HCT116 (cell line): ENCODE measurements around the gene CAPN9. TPM values are rescaled to one million over a fixed set of nuclear protein-coding genes. Genes with fewer than 3 reads are reported as not detected.

Experiments used
- ATAC-seq: fragments of 200-7000 bp; cut with Tn5 transposase; 2 replicates; pipeline ENCODE4 v1.9.1; 2020; ENCODE audit warnings: mild to moderate bottlenecking, moderate library complexity
- BruUV-seq: library from RNA; stranded (reverse); fragments of 400-500 nt; replicated peaks from 2 replicates; lab custom pipeline; 2021; lab: Mats Ljungman, UMichigan
- CTCF ChIA-PET: fragments of 300-600 bp; sonication (Branson Sonifier 250); formaldehyde crosslinking; loops from one replicate; lab custom pipeline; 2021; ENCODE audit warnings: antibody characterized with exemption; lab: Charles Lee
- POLR2A ChIA-PET: fragments of 300-600, 350-600 bp; sonication (Branson Sonifier 250); formaldehyde crosslinking; loops from one replicate; lab custom pipeline; 2021; ENCODE audit warnings: antibody characterized with exemption; lab: Charles Lee
- RAD21 ChIA-PET, 2 experiments: fragments of 300-600 bp; sonication (Branson Sonifier 250); formaldehyde crosslinking; loops; one replicate each; lab custom pipeline; 2023; ENCODE audit warnings: low total read pairs in 2 of 2; ENCODE audit not compliant: uncharacterized antibody in 2 of 2, unreplicated experiment in 2 of 2, low non-redundant PET in 1 of 2; lab: Charles Lee
- DNase-seq: peaks from one replicate; pipeline ENCODE4 v3.0.0-alpha.2; 2010; ENCODE audit warnings: low read depth, low spot score
- H2AFZ ChIP-seq: fragments of 200-600 bp; shearing (Covaris generic), sonication (generic); 2 replicates; pipeline ENCODE4 v1.6.1; 2017; ENCODE audit warnings: low read depth, mixed run types, mixed read lengths, antibody characterized with exemption, low read length; ENCODE audit not compliant: poor library complexity, severe bottlenecking
- H3K27ac ChIP-seq: 2 replicates; pipeline ENCODE4 v1.5.1; 2012; ENCODE audit warnings: low read depth, low read length
- H3K27me3 ChIP-seq: fragments of 200-600 bp; sonication (generic); 2 replicates; pipeline ENCODE4 v1.6.1; 2016; ENCODE audit warnings: mixed run types, low read length, mixed read lengths; ENCODE audit not compliant: insufficient read depth
- H3K36me3 ChIP-seq, 2 experiments: fragments of 200-500 bp in 1 of 2; fragments of 200-600 bp in 1 of 2; sonication (Bioruptor generic) in 1 of 2; sonication (generic) in 1 of 2; 2 replicates each; pipeline versions ENCODE4 v1.5.1 to v1.6.1; 2014 to 2016; ENCODE audit warnings: low read length in 2 of 2, inconsistent platforms in 1 of 2, mixed read lengths in 1 of 2, mixed run types in 1 of 2; ENCODE audit not compliant: insufficient read depth in 2 of 2, control insufficient read depth in 1 of 2
- H3K4me1 ChIP-seq, 2 experiments: fragments of 200-600 bp in 1 of 2; sonication (generic) in 1 of 2; 2 replicates each; pipeline versions ENCODE4 v1.5.1 to v1.6.1; 2012 to 2017; ENCODE audit warnings: low read length in 2 of 2, inconsistent platforms in 1 of 2, mild to moderate bottlenecking in 1 of 2, mixed read lengths in 1 of 2, mixed run types in 1 of 2, moderate library complexity in 1 of 2; ENCODE audit not compliant: insufficient read depth in 2 of 2, control insufficient read depth in 1 of 2
- H3K4me2 ChIP-seq: fragments of 200-600 bp; sonication (generic); 2 replicates; pipeline ENCODE4 v1.6.1; 2017; ENCODE audit warnings: mixed run types, low read length, mixed read lengths
- H3K4me3 ChIP-seq, 2 experiments: fragments of 200-600 bp in 1 of 2; sonication (generic) in 1 of 2; replicated peaks in 1 of 2; 2 replicates each; pipeline ENCODE4 v1.5.1; 2011 to 2016; ENCODE audit warnings: low read length in 2 of 2, control low read depth in 1 of 2, low read depth in 1 of 2, mild to moderate bottlenecking in 1 of 2, mixed read lengths in 1 of 2, mixed run types in 1 of 2
- H3K79me2 ChIP-seq: fragments of 200-600 bp; sonication (generic); 2 replicates; pipeline ENCODE4 v1.6.1; 2017; ENCODE audit warnings: mild to moderate bottlenecking, mixed run types, low read length, moderate library complexity, mixed read lengths; ENCODE audit not compliant: insufficient read depth
- H3K9ac ChIP-seq: fragments of 200-600 bp; sonication (generic); 2 replicates; pipeline ENCODE4 v1.6.1; 2016; ENCODE audit warnings: low read length, mixed read lengths
- H3K9me2 ChIP-seq: fragments of 200-600 bp; sonication (generic), shearing (Covaris generic); 2 replicates; pipeline ENCODE4 v1.6.1; 2017; ENCODE audit warnings: mixed run types, mild to moderate bottlenecking, moderate library complexity; ENCODE audit not compliant: insufficient read depth
- H3K9me3 ChIP-seq, 2 experiments: fragments of 200-500 bp in 1 of 2; fragments of 200-600 bp in 1 of 2; sonication (Bioruptor generic) in 1 of 2; sonication (generic) in 1 of 2; 2 replicates each; pipeline ENCODE4 v1.6.1; 2014 to 2017; ENCODE audit warnings: low read length in 2 of 2, mixed read lengths in 2 of 2, inconsistent platforms in 1 of 2, low read depth in 1 of 2, mild to moderate bottlenecking in 1 of 2, mixed run types in 1 of 2, moderate library complexity in 1 of 2; ENCODE audit not compliant: control insufficient read depth in 1 of 2, insufficient read depth in 1 of 2
- H4K20me1 ChIP-seq: fragments of 200-600 bp; sonication (generic), shearing (Covaris generic); 2 replicates; pipeline ENCODE4 v1.6.1; 2017; ENCODE audit warnings: mixed run types, mild to moderate bottlenecking, moderate library complexity; ENCODE audit not compliant: insufficient read depth
- CBX3 ChIP-seq: IDR thresholded peaks from 2 replicates; pipeline ENCODE4 v1.6.1; 2012; ENCODE audit warnings: low read depth
- EZH2 ChIP-seq: fragments of 200-600 bp; sonication (generic); IDR thresholded peaks from 2 replicates; pipeline ENCODE4 v1.6.1; 2017; ENCODE audit warnings: antibody characterized with exemption, mixed run types
- EZH2phosphoT487 ChIP-seq: fragments of 200-600 bp; IDR thresholded peaks from 2 replicates; pipeline ENCODE4 v1.6.1; 2018; ENCODE audit warnings: antibody characterized with exemption, borderline replicate concordance
- FOSL1 ChIP-seq: IDR thresholded peaks from 2 replicates; pipeline ENCODE4 v1.6.1; 2012; ENCODE audit warnings: low read depth
- POLR2AphosphoS5 ChIP-seq: IDR thresholded peaks from 2 replicates; pipeline ENCODE4 v1.6.1; 2011; ENCODE audit warnings: mild to moderate bottlenecking, low read depth, low read length, moderate library complexity
- SIN3A ChIP-seq: IDR thresholded peaks from 2 replicates; pipeline ENCODE4 v1.6.1; 2012; ENCODE audit warnings: low read depth
- SP1 ChIP-seq: IDR thresholded peaks from 2 replicates; pipeline ENCODE4 v1.6.1; 2012; ENCODE audit warnings: low read depth
- ZNF274 ChIP-seq: fragments of 200-500 bp; sonication (Bioruptor generic); IDR thresholded peaks from 2 replicates; pipeline ENCODE4 v1.6.1; 2014; ENCODE audit warnings: mild to moderate bottlenecking, low read depth, low read length, inconsistent platforms
- intact Hi-C: fragments of 100-400 bp; cut with micrococcal nuclease; formaldehyde crosslinking; loops from 2 replicates; pipeline ENCODE4 v1.10.0; 2022
- total RNA-seq: library from RNA; stranded (reverse); gene quantifications from one replicate; pipeline ENCODE4 v1.2.1, GENCODE V29; 2021; ENCODE audit not compliant: unreplicated experiment
- TF ChIP-seq, protein P1 (sequence below): IDR thresholded peaks from 2 replicates; pipeline ENCODE4 v1.6.1; 2012
- TF ChIP-seq, protein P2 (sequence below): IDR thresholded peaks from 2 replicates; pipeline ENCODE4 v1.6.1; 2012
- TF ChIP-seq, protein P3 (sequence below): IDR thresholded peaks from 2 replicates; pipeline ENCODE4 v1.6.1; 2011; ENCODE audit warnings: mild to moderate bottlenecking, low read length, moderate library complexity; ENCODE audit not compliant: insufficient replicate concordance; ENCODE audit errors: extremely low read depth

CAPN9 gene
- total RNA-seq, 1 experiment from 2014 or later, result not detected

DNA sequence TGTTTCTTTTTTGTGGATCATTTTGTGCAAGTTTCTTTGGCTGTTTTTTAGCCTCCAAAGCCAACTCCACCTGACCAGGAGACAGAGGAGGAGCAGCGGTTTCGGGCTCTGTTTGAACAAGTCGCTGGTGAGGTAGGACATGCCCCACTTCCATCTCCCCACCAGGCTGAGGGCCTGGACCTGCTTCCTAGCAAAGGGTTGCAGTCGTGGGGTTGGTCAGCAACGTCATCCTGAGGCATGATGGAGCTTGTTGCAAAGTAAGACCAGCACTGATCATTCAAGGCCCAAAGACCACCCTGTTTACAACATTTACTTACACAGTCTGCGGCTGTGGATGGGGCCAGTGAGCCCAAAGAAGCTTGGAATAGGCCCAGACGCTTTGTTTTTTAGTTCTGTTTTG is 40.3 kb downstream of the CAPN9 start:
- intact Hi-C loops, result no loop called here
- Histone ChIP-seq H3K4me1 (no peaks in the 10 kb centered on the region), H3K27ac (no peak overlapping the region), H3K9ac (no peak overlapping the region), H3K27me3 (no peaks in the 10 kb centered on the region), H3K4me2 (no peak overlapping the region), H3K9me2 (no peaks in the 10 kb centered on the region), H4K20me1 (no peaks in the 10 kb centered on the region), H3K9me3 (no peaks in the 10 kb centered on the region), H3K36me3 (no peaks in the 10 kb centered on the region), H2AFZ (no peak overlapping the region), H3K4me3 (no peak overlapping the region), H3K79me2 (no peaks in the 10 kb centered on the region)
- ATAC-seq, result no peak
- ChIA-PET POLR2A (no interaction called here), RAD21 (no interaction called here), CTCF (interaction anchor here (1.5 kb wide), 1 partner anchor 11 kb away, joined by 3 read pairs; no protein-coding TSS in a partner anchor)
- no TSS peak for BruUV-seq
- no peak for DNase-seq
- TF ChIP-seq EZH2 (no peak), FOSL1 (no peak), ZNF274 (no peak), SIN3A (no peak), EZH2phosphoT487 (no peak), SP1 (no peak), POLR2AphosphoS5 (no peak), CBX3 (no peak)
- TF ChIP-seq, protein P1, sequence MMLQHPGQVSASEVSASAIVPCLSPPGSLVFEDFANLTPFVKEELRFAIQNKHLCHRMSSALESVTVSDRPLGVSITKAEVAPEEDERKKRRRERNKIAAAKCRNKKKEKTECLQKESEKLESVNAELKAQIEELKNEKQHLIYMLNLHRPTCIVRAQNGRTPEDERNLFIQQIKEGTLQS, result no peak
- TF ChIP-seq, protein P2, sequence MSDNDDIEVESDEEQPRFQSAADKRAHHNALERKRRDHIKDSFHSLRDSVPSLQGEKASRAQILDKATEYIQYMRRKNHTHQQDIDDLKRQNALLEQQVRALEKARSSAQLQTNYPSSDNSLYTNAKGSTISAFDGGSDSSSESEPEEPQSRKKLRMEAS, result no peak
- TF ChIP-seq, protein P3, sequence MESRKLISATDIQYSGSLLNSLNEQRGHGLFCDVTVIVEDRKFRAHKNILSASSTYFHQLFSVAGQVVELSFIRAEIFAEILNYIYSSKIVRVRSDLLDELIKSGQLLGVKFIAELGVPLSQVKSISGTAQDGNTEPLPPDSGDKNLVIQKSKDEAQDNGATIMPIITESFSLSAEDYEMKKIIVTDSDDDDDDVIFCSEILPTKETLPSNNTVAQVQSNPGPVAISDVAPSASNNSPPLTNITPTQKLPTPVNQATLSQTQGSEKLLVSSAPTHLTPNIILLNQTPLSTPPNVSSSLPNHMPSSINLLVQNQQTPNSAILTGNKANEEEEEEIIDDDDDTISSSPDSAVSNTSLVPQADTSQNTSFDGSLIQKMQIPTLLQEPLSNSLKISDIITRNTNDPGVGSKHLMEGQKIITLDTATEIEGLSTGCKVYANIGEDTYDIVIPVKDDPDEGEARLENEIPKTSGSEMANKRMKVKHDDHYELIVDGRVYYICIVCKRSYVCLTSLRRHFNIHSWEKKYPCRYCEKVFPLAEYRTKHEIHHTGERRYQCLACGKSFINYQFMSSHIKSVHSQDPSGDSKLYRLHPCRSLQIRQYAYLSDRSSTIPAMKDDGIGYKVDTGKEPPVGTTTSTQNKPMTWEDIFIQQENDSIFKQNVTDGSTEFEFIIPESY, result no peak
